ENCODE data around the gene P2RX6.

- TF ChIP-seq CTCF (IDR thresholded peaks at IDR 0.05) (no peak), POLR2A (IDR thresholded peaks at IDR 0.05) (no peak)
These were observed 41.2 kb upstream of the P2RX6 start for GRCh38 chr22:20973634-20974286.
